Measurements from ENCODE around the gene TRAM2.

DNA sequence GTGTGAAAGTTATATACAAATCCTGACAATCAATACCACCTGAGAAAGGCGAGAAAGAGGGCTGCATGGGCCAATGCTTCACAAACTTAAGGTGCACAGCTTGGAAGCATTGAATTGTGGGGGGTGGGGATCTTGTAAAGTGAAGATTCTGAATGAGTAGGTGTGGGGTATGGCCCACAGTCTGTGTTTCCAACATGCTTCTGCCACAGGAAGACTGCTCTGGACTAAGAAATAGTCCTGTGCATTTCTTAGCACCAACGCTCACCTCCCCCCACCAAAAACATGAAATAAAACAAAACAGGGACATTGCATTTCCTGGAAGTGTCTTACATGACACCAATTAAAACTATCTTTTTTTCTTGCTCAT lies 21.9 kb upstream of the TRAM2 start:
- TF ChIP-seq POLR2A (IDR thresholded peaks at IDR 0.05; ENCODE audit: low read depth, low read length) (no peak), TAF1 (IDR thresholded peaks at IDR 0.05; ENCODE audit: borderline replicate concordance, low read depth, low read length) (no peak), POLR2AphosphoS5 (IDR thresholded peaks at IDR 0.05; ENCODE audit: low read depth, low read length) (no peak)
